ENCODE results near the gene SANBR. TPM values are rescaled to one million over a fixed set of nuclear protein-coding genes. Genes with fewer than 3 reads are reported as not detected.

Gene SANBR
- total and polyA plus RNA-seq, 2 of the 13 experiments (the other 11 are each of a cell fraction or from before 2014, with no cell fraction given) = 9.8 to 20.9 TPM

DNA sequence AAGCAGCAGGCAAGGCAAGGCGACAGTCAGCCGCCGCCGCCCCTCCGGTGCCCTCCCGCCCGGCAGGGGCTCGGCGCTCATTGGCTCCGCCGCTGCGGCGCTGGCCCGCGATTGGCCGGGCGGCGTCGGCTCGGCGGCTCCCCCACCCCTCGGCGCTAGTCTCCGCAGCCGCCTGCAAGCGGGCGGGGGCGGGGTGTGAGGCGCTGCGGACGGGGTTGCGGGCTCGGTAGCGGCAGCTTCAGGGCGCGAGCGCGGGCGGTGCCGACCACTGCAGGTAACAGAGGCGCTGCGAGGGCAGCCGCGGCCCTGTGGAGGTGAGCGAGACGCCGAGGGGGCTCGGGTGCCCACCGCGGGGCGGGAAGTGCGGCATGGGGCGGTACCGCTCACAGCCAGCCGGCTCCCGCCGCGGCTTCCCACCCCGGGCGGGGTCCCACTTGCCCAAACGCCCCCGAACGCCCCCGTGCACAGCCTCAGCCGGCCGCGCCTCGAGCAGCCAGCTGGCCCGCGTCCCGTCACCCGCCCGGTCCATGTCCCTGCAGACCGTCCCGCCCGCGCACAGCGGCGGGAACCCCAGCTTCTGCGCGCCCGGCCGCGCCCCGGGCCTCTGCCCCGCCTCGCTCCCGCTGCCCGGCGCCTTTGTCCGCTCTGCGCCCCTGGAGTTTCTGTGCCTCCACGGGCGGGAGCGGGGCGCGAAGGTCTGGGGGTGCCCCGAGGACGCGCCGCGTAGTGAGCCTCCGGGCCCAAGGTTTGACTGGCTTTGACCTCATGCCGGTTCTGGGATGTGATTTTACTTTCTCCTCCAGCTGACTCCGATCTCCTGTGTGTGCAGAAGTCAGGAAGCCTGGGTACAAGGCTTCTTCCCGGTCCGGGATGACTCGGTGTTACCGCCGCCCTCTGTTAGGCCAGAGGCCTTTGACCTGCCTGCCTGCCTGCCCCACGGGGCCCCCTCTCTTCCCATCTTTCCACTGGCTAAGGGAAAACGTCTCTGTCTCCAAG, at the start of gene SANBR (continued):
- TF ChIP-seq TRIM24 (CRISPR knock-in tag; IDR thresholded peaks at IDR 0.05) (no peak), MYC (CRISPR knock-in tag; IDR thresholded peaks at IDR 0.05; ENCODE audit: borderline replicate concordance) (peak; percentile 42; the same call in 1 of the 2 replicates), IRF9 (CRISPR knock-in tag; IDR thresholded peaks at IDR 0.05; ENCODE audit: borderline replicate concordance) (peak; percentile 83; the same call in 1 of the 2 replicates), HNF4A (CRISPR knock-in tag; IDR thresholded peaks at IDR 0.05) (peak; percentile 59), LCORL (IDR thresholded peaks at IDR 0.05) (no peak), LCORL (CRISPR knock-in tag; IDR thresholded peaks at IDR 0.05) (peak; percentile 45; the same call in 1 of the 2 replicates), NR2F2 (IDR thresholded peaks at IDR 0.05; ENCODE audit: borderline replicate concordance, low read depth) (peak; percentile 23; the same call in 1 of the 2 replicates), ZSCAN9 (CRISPR knock-in tag; IDR thresholded peaks at IDR 0.05; ENCODE audit: borderline replicate concordance) (0 out of 2 replicates have a peak, but pooled peaks have one; percentile 49), IRX3 (CRISPR knock-in tag; IDR thresholded peaks at IDR 0.05; ENCODE audit: borderline replicate concordance, low read depth) (no peak), POGZ (CRISPR knock-in tag; IDR thresholded peaks at IDR 0.05) (peak; percentile 62; the same call in 1 of the 2 replicates), ZBTB38 (CRISPR knock-in tag; IDR thresholded peaks at IDR 0.05) (peak; percentile 87)
- TF ChIP-seq, protein P1, sequence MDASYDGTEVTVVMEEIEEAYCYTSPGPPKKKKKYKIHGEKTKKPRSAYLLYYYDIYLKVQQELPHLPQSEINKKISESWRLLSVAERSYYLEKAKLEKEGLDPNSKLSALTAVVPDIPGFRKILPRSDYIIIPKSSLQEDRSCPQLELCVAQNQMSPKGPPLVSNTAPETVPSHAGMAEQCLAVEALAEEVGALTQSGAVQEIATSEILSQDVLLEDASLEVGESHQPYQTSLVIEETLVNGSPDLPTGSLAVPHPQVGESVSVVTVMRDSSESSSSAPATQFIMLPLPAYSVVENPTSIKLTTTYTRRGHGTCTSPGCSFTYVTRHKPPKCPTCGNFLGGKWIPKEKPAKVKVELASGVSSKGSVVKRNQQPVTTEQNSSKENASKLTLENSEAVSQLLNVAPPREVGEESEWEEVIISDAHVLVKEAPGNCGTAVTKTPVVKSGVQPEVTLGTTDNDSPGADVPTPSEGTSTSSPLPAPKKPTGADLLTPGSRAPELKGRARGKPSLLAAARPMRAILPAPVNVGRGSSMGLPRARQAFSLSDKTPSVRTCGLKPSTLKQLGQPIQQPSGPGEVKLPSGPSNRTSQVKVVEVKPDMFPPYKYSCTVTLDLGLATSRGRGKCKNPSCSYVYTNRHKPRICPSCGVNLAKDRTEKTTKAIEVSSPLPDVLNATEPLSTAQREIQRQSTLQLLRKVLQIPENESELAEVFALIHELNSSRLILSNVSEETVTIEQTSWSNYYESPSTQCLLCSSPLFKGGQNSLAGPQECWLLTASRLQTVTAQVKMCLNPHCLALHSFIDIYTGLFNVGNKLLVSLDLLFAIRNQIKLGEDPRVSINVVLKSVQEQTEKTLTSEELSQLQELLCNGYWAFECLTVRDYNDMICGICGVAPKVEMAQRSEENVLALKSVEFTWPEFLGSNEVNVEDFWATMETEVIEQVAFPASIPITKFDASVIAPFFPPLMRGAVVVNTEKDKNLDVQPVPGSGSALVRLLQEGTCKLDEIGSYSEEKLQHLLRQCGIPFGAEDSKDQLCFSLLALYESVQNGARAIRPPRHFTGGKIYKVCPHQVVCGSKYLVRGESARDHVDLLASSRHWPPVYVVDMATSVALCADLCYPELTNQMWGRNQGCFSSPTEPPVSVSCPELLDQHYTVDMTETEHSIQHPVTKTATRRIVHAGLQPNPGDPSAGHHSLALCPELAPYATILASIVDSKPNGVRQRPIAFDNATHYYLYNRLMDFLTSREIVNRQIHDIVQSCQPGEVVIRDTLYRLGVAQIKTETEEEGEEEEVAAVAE (CRISPR knock-in tag; IDR thresholded peaks at IDR 0.05; ENCODE audit: borderline replicate concordance) = 0 out of 2 replicates have a peak, but pooled peaks have one; percentile 6
- TF ChIP-seq, protein P2, sequence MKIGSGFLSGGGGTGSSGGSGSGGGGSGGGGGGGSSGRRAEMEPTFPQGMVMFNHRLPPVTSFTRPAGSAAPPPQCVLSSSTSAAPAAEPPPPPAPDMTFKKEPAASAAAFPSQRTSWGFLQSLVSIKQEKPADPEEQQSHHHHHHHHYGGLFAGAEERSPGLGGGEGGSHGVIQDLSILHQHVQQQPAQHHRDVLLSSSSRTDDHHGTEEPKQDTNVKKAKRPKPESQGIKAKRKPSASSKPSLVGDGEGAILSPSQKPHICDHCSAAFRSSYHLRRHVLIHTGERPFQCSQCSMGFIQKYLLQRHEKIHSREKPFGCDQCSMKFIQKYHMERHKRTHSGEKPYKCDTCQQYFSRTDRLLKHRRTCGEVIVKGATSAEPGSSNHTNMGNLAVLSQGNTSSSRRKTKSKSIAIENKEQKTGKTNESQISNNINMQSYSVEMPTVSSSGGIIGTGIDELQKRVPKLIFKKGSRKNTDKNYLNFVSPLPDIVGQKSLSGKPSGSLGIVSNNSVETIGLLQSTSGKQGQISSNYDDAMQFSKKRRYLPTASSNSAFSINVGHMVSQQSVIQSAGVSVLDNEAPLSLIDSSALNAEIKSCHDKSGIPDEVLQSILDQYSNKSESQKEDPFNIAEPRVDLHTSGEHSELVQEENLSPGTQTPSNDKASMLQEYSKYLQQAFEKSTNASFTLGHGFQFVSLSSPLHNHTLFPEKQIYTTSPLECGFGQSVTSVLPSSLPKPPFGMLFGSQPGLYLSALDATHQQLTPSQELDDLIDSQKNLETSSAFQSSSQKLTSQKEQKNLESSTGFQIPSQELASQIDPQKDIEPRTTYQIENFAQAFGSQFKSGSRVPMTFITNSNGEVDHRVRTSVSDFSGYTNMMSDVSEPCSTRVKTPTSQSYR (CRISPR knock-in tag; IDR thresholded peaks at IDR 0.05; ENCODE audit: borderline replicate concordance) = peak; percentile 58; the same call in 1 of the 2 replicates
- TF ChIP-seq, protein P3, sequence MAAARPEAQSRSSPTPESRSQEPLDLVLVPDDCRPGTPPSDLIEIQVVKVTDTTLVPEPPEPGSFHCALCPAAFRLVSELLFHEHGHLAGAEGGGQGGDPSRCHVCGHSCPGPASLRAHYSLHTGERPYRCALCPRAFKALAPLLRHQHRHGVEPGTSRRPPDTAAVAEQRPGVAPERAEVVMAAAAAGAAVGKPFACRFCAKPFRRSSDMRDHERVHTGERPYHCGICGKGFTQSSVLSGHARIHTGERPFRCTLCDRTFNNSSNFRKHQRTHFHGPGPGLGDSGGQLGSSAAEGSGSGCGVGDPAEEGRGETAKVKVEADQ (CRISPR knock-in tag; IDR thresholded peaks at IDR 0.05; ENCODE audit: borderline replicate concordance) = peak; percentile 88
